Upper lobe of left lung (tissue), 6 donors: ENCODE measurements around the gene KIRREL3. TPM values are rescaled to one million over a fixed set of nuclear protein-coding genes. Genes with fewer than 3 reads are reported as not detected.

ENCODE experiments used
- ATAC-seq, 2 donors: fragments of 200-7000 bp; cut with Tn5 transposase; one replicate each; pipeline ENCODE4 v1.9.1; 2022; ENCODE audit warnings: mild to moderate bottlenecking in 2 of 2, moderate library complexity in 2 of 2; ENCODE audit not compliant: low FRiP score in 2 of 2
- DNase-seq, 2 donors: peaks; one replicate each; pipeline ENCODE4 v3.0.0-alpha.2; 2019 to 2020
- H3K27ac ChIP-seq, 4 donors: fragments of 200-600 bp; sonication (generic); one replicate each; pipeline ENCODE4 v1.5.1; 2016 to 2019
- H3K27me3 ChIP-seq, 4 donors: fragments of 200-600 bp; sonication (generic); one replicate each; pipeline ENCODE4 v1.5.1; 2017 to 2019
- H3K36me3 ChIP-seq, 4 donors: fragments of 200-600 bp; sonication (generic); one replicate each; pipeline ENCODE4 v1.5.1; 2016 to 2019
- H3K4me1 ChIP-seq, 4 donors: fragments of 200-600 bp; sonication (generic); one replicate each; pipeline ENCODE4 v1.5.1; 2018 to 2019
- H3K4me3 ChIP-seq, 4 donors: fragments of 200-600 bp; sonication (generic); one replicate each; pipeline ENCODE4 v1.5.1; 2017 to 2019; ENCODE audit warnings: mild to moderate bottlenecking in 2 of 4, moderate library complexity in 1 of 4
- H3K9me3 ChIP-seq, 4 donors: fragments of 200-600 bp; sonication (generic); one replicate each; pipeline ENCODE4 v1.5.1; 2018 to 2019
- CTCF ChIP-seq, 6 experiments: fragments of 450-650 bp in 4 of 6; fragments of 200-600 bp in 2 of 6; sonication (generic) in 2 of 6; IDR thresholded peaks; one replicate each; pipeline ENCODE4 v1.5.1; 2016 to 2019; ENCODE audit warnings: antibody characterized with exemption in 6 of 6
- EP300 ChIP-seq, 4 donors: sonication (generic); formaldehyde crosslinking; IDR thresholded peaks; one replicate each; pipeline ENCODE4 v1.5.1; 2017; ENCODE audit warnings: antibody characterized with exemption in 4 of 4, control low read depth in 2 of 4
- POLR2A ChIP-seq, 4 donors: fragments of 450-650 bp; IDR thresholded peaks; one replicate each; pipeline ENCODE4 v1.5.1; 2016 to 2017; ENCODE audit warnings: antibody characterized with exemption in 4 of 4, mild to moderate bottlenecking in 2 of 4
- POLR2AphosphoS5 ChIP-seq, 2 donors: sonication (generic); formaldehyde crosslinking; IDR thresholded peaks; one replicate each; pipeline ENCODE4 v1.5.1; 2017; ENCODE audit warnings: antibody characterized with exemption in 2 of 2
- WGBS, 2 donors: methylation state at CpG; one replicate each; pipeline ENCODE4 v1.1.5; 2017 to 2018; 5-methylcytosine and 5-hydroxymethylcytosine counted together
- total RNA-seq, 6 donors: library from RNA; depleted of rRNA in 4 of 6; stranded (reverse); fragments of >200 nt in 4 of 6; gene quantifications; one replicate each; pipeline versions ENCODE4 v1.1.0 to v1.2.1, GENCODE V29; 2016 to 2021
- donor health status: DM: no; HTN: no; CAD: no; lungs with moderate emphysema.
- donor health status: DM: no; HTN: yes; CAD: no; lungs with severe emphysema.

The KIRREL3 gene
- total RNA-seq, 6 donors from 2014 or later = 0.22 to 0.24 TPM; not detected in 4

DNA sequence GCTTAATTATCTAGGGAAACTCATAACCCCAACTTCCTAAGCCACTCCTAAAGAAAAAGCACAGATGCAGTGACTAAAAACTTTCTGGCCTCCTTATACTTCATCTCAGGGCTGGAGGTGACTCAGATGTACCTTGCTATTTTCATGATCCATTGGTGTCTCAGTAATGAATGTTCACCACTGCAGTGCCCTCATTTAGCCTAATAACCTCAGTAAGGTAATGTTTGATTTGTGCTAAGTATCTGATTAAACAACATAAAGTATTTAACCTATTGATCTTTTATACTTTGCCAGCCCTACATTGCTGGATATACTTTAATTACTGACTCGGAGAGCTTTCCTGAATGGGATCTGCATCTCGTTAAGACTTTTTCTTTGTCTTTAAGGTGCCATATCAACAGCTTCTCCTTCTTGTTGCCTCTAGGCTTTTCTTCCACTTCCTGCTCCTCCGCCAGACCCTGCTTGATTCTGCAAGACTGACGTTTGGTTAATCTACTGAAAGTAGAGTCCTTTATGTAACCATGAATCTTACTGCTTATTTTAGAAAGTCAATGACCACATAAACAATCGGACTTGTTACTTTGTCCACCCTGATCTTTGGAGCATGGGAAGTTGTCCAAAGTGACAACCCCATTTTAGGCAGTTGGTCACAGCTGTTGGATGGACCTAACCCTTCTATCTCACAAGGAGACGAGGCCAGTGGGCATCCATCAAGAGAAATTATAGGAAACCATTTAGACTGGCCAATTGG is 342.1 kb downstream of the KIRREL3 start:
- H3K27ac ChIP-seq = no peak overlapping the region
- DNase-seq = no peak
- H3K36me3 ChIP-seq = no peaks in the 10 kb centered on the region
- ATAC-seq = no peak
- WGBS, 2 donors = 67 to 71% methylated on average over 6 of the region's 6 CpGs
- H3K4me1 ChIP-seq = no peaks in the 10 kb centered on the region
- no peaks in the 10 kb centered on the region for H3K9me3 ChIP-seq
- no peak overlapping the region for H3K4me3 ChIP-seq
- no peak for TF ChIP-seq POLR2AphosphoS5 (IDR thresholded peaks at IDR 0.05)
- no peak for TF ChIP-seq EP300 (IDR thresholded peaks at IDR 0.05)
- no peak for TF ChIP-seq POLR2A (IDR thresholded peaks at IDR 0.05)
- H3K27me3 ChIP-seq = no peaks in the 10 kb centered on the region

- 23 to 30% methylated on average over 2 of the region's 2 CpGs for WGBS, 2 donors
Observed at GRCh38 chr11:126655807-126656128, 344.8 kb downstream of the KIRREL3 start.

GRCh38 chr11:126654886-126655806 is 345.4 kb downstream of the KIRREL3 start:
- DNase-seq = no peak
- no peak overlapping the region for H3K27ac ChIP-seq
- no peaks in the 10 kb centered on the region for H3K27me3 ChIP-seq
- TF ChIP-seq CTCF (IDR thresholded peaks at IDR 0.05) (no peak), EP300 (IDR thresholded peaks at IDR 0.05) (no peak), POLR2A (IDR thresholded peaks at IDR 0.05) (no peak), POLR2AphosphoS5 (IDR thresholded peaks at IDR 0.05) (no peak)
- no peaks in the 10 kb centered on the region for H3K36me3 ChIP-seq
- no peaks in the 10 kb centered on the region for H3K4me1 ChIP-seq
- peak in 1 of 2 donors; percentile 33 for ATAC-seq
- H3K4me3 ChIP-seq = no peak overlapping the region
- H3K9me3 ChIP-seq = no peaks in the 10 kb centered on the region
- 45 to 49% methylated on average over 12 of the region's 12 CpGs for WGBS, 2 donors

More at GRCh38 chr11:126655807-126656128, 344.8 kb downstream of the KIRREL3 start:
- no peaks in the 10 kb centered on the region for H3K36me3 ChIP-seq
- H3K4me1 ChIP-seq = no peaks in the 10 kb centered on the region
- TF ChIP-seq EP300 (IDR thresholded peaks at IDR 0.05) (no peak), POLR2AphosphoS5 (IDR thresholded peaks at IDR 0.05) (no peak), CTCF (IDR thresholded peaks at IDR 0.05) (no peak), POLR2A (IDR thresholded peaks at IDR 0.05) (no peak)
- H3K9me3 ChIP-seq = no peaks in the 10 kb centered on the region
- ATAC-seq = peak in 1 of 2 donors; percentile 56
- no peak overlapping the region for H3K27ac ChIP-seq
- no peak overlapping the region for H3K4me3 ChIP-seq
- DNase-seq = no peak
- no peaks in the 10 kb centered on the region for H3K27me3 ChIP-seq

- Histone ChIP-seq H3K4me1 (no peaks in the 10 kb centered on the region), H3K4me3 (no peak overlapping the region), H3K36me3 (no peaks in the 10 kb centered on the region), H3K27me3 (no peaks in the 10 kb centered on the region), H3K27ac (no peak overlapping the region), H3K9me3 (no peaks in the 10 kb centered on the region)
- TF ChIP-seq CTCF (IDR thresholded peaks at IDR 0.05) = no peak
- TF ChIP-seq POLR2AphosphoS5 (IDR thresholded peaks at IDR 0.05) = no peak
- no peak for TF ChIP-seq POLR2A (IDR thresholded peaks at IDR 0.05)
- TF ChIP-seq EP300 (IDR thresholded peaks at IDR 0.05) = no peak
- WGBS, 2 donors = 79 to 82% methylated on average over 8 of the region's 8 CpGs
- ATAC-seq = no peak
- no peak for DNase-seq
Observed at GRCh38 chr11:126653040-126653439, 347.5 kb downstream of the KIRREL3 start.

- no peak for TF ChIP-seq POLR2AphosphoS5 (IDR thresholded peaks at IDR 0.05)
- TF ChIP-seq EP300 (IDR thresholded peaks at IDR 0.05) = no peak
- no peak for TF ChIP-seq CTCF (IDR thresholded peaks at IDR 0.05)
- no peak for TF ChIP-seq POLR2A (IDR thresholded peaks at IDR 0.05)
- peak in 1 of 2 donors; percentile 95 for ATAC-seq
- WGBS, 2 donors = 56 to 67% methylated on average over 5 of the region's 5 CpGs
Observed at GRCh38 chr11:126647735-126648134, 352.8 kb downstream of the KIRREL3 start.

More at GRCh38 chr11:126647735-126648134, 352.8 kb downstream of the KIRREL3 start:
- Histone ChIP-seq H3K36me3 (no peaks in the 10 kb centered on the region), H3K4me3 (no peak overlapping the region), H3K27me3 (no peaks in the 10 kb centered on the region), H3K4me1 (no peaks in the 10 kb centered on the region), H3K27ac (no peak overlapping the region), H3K9me3 (no peaks in the 10 kb centered on the region)
- DNase-seq = no peak
